PC-3 (cell line): ENCODE measurements around the gene RAPGEF4.

Experiments
- CTCF ChIP-seq: fragments of 300-600 bp; sonication (generic); conservative IDR thresholded peaks from 2 replicates; pipeline ENCODE4 v1.5.1; 2017; ENCODE audit warnings: antibody characterized with exemption, low read depth, mild to moderate bottlenecking, low read length
- EZH2 ChIP-seq: fragments of 300-600 bp; sonication (generic); IDR thresholded peaks from one replicate; pipeline ENCODE4 v1.6.1; 2017; ENCODE audit warnings: antibody characterized with exemption, mild to moderate bottlenecking, low read length; ENCODE audit not compliant: unreplicated experiment
- EZH2phosphoT487 ChIP-seq: fragments of 300-600 bp; sonication (generic); IDR thresholded peaks from 2 replicates; pipeline ENCODE4 v1.6.1; 2018; ENCODE audit warnings: mild to moderate bottlenecking, antibody characterized with exemption, low read length, borderline replicate concordance

DNA sequence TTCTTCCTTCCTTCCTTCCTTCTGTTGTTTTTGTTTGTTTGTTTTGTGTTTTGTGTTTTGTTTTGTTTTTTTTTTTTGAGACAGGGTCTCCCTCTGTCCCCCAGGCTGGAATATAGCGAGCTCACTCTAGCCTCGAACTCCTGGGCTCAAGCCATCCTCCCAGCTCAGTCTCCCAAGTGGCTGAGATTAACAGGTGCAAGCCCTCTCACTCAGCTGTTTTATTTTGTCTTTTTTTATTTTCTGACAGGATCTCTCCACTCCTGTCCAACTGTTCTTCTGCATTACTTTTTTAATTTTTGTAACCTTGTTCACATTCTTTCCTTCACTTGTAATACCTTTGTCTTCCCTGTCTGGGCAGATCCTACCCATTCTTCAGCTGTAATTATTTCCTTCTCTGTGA is 363.6 kb downstream of the RAPGEF4 start:
- TF ChIP-seq EZH2 (no peak), CTCF (no peak), EZH2phosphoT487 (no peak)
